ENCODE data around the gene CD163. TPM values are rescaled to one million over a fixed set of nuclear protein-coding genes. Genes with fewer than 3 reads are reported as not detected.
"Not testable (repeated sequence)": the region's sequence is repeated elsewhere in the genome, so short reads cannot be mapped to it uniquely, and the experiment has no call there.

CD163 gene
- total RNA-seq, result 5.8 TPM

GRCh38 chr12:7503686-7504415 is at the start of gene CD163:
Gene CD163, minus strand, starts transcription at chr12:7503777. Its CDS starts 87 bp downstream, at chr12:7503690.
- no peak for ATAC-seq

- ATAC-seq, result no peak
These were observed 39.2 kb upstream of the CD163 start for GRCh38 chr12:7542813-7543212.

GRCh38 chr12:7542046-7542445 is 38.5 kb upstream of the CD163 start:
- ATAC-seq, result no peak

- no peak for ATAC-seq
These were observed 10.8 kb upstream of the CD163 start for GRCh38 chr12:7514416-7514815.

GRCh38 chr12:7512553-7512952 is 9.0 kb upstream of the CD163 start:
- no peak for ATAC-seq

GRCh38 chr12:7509793-7510470 is 6.4 kb upstream of the CD163 start:
- not testable (repeated sequence) for ATAC-seq

GRCh38 chr12:7502612-7503011 is 965 bp downstream of the CD163 start:
- ATAC-seq, result no peak

- ATAC-seq, result no peak
These were observed 2.5 kb downstream of the CD163 start for GRCh38 chr12:7501031-7501588.

- no peak for ATAC-seq
These were observed 3.9 kb downstream of the CD163 start for GRCh38 chr12:7499636-7500035.

GRCh38 chr12:7498809-7499208 is 4.8 kb downstream of the CD163 start:
- ATAC-seq, result no peak

GRCh38 chr12:7497661-7498060 is 5.9 kb downstream of the CD163 start:
- no peak for ATAC-seq

- ATAC-seq, result no peak
These were observed 7.1 kb downstream of the CD163 start for GRCh38 chr12:7496451-7496850.

GRCh38 chr12:7495136-7495535 is 8.4 kb downstream of the CD163 start:
- no peak for ATAC-seq

GRCh38 chr12:7493006-7493405 is 10.6 kb downstream of the CD163 start:
- ATAC-seq, result no peak

- no peak for ATAC-seq
These were observed 17.1 kb downstream of the CD163 start for GRCh38 chr12:7486512-7486911.

- no peak for ATAC-seq
These were observed 18.5 kb downstream of the CD163 start for GRCh38 chr12:7485095-7485494.

GRCh38 chr12:7483343-7483742 is 20.2 kb downstream of the CD163 start:
- ATAC-seq, result no peak

GRCh38 chr12:7479771-7480170 is 23.8 kb downstream of the CD163 start:
- ATAC-seq, result no peak

GRCh38 chr12:7472060-7472459 is 31.5 kb downstream of the CD163 start:
- no peak for ATAC-seq

- peak; percentile 71 for ATAC-seq
These were observed 43.0 kb downstream of the CD163 start for GRCh38 chr12:7460375-7461259.

GRCh38 chr12:7459973-7460372 is 43.6 kb downstream of the CD163 start:
- ATAC-seq, result no peak

GRCh38 chr12:7451756-7452155 is 51.8 kb downstream of the CD163 start:
- ATAC-seq, result no peak

GRCh38 chr12:7450667-7451066 is 52.9 kb downstream of the CD163 start:
- no peak for ATAC-seq

All from esophagus mucosa (tissue), 1 donor.